Mesenchymal stem cell (in vitro differentiated cells and primary cell): ENCODE results near the gene MS4A12.
A peak's percentile ranks its signal among the peaks of the same experiment; 100 is the strongest.
"Not testable (repeated sequence)": the region's sequence is repeated elsewhere in the genome, so short reads cannot be mapped to it uniquely, and the experiment has no call there.

Source experiments
- DNase-seq: peaks from one replicate; pipeline ENCODE4 v3.0.0-alpha.2; 2013
- H2AFZ ChIP-seq: one replicate; pipeline ENCODE4 v1.6.1; 2013; ENCODE audit warnings: low read depth, mild to moderate bottlenecking, control low read depth, inconsistent platforms, low read length, moderate library complexity
- H2AK5ac ChIP-seq: 2 replicates; pipeline ENCODE4 v1.6.1; 2013; ENCODE audit warnings: low read length, moderate library complexity, mild to moderate bottlenecking, inconsistent platforms; ENCODE audit not compliant: severe bottlenecking
- H2BK120ac ChIP-seq: one replicate; pipeline ENCODE4 v1.6.1; 2013; ENCODE audit warnings: low read depth, mild to moderate bottlenecking, inconsistent platforms, low read length, moderate library complexity
- H2BK12ac ChIP-seq, 2 experiments: one replicate each; pipeline ENCODE4 v1.6.1; 2013; ENCODE audit warnings: inconsistent platforms in 2 of 2, low read length in 2 of 2, mild to moderate bottlenecking in 2 of 2, moderate library complexity in 2 of 2, control low read depth in 1 of 2
- H2BK15ac ChIP-seq: one replicate; pipeline ENCODE4 v1.6.1; 2013; ENCODE audit warnings: mild to moderate bottlenecking, low read depth, inconsistent platforms; ENCODE audit not compliant: poor library complexity, severe bottlenecking
- H2BK5ac ChIP-seq: 2 replicates; pipeline ENCODE4 v1.6.1; 2013; ENCODE audit warnings: low read depth, mild to moderate bottlenecking, low read length, control low read depth, inconsistent platforms; ENCODE audit not compliant: poor library complexity, severe bottlenecking
- H3K14ac ChIP-seq, 2 experiments: one replicate each; pipeline ENCODE4 v1.6.1; 2013; ENCODE audit warnings: inconsistent platforms in 2 of 2, low read length in 2 of 2, control low read depth in 1 of 2, mild to moderate bottlenecking in 1 of 2, moderate library complexity in 1 of 2
- H3K18ac ChIP-seq, 2 experiments: one replicate each; pipeline ENCODE4 v1.6.1; 2013; ENCODE audit warnings: inconsistent platforms in 2 of 2, low read length in 2 of 2, control low read depth in 1 of 2, low read depth in 1 of 2, mild to moderate bottlenecking in 1 of 2
- H3K23ac ChIP-seq, 2 experiments: one replicate each; pipeline ENCODE4 v1.6.1; 2013; ENCODE audit warnings: inconsistent platforms in 2 of 2, low read length in 2 of 2, mild to moderate bottlenecking in 2 of 2, moderate library complexity in 2 of 2, control low read depth in 1 of 2
- H3K27ac ChIP-seq: 2 replicates; pipeline ENCODE4 v1.5.1; 2013; ENCODE audit warnings: mild to moderate bottlenecking, moderate library complexity, low read length, control low read depth, inconsistent platforms; ENCODE audit not compliant: poor library complexity, severe bottlenecking
- H3K27me3 ChIP-seq, 2 experiments: 2 replicates each; pipeline versions ENCODE4 v1.6.1 to v1.7.0; 2013; ENCODE audit warnings: low read length in 2 of 2, mild to moderate bottlenecking in 2 of 2, moderate library complexity in 2 of 2, control low read depth in 1 of 2, inconsistent platforms in 1 of 2; ENCODE audit not compliant: control insufficient read depth in 1 of 2, insufficient read depth in 1 of 2
- H3K36me3 ChIP-seq, 2 experiments: 2 replicates each; pipeline versions ENCODE4 v1.6.1 to v1.7.0; 2013; ENCODE audit warnings: low read length in 2 of 2, control low read depth in 1 of 2, inconsistent platforms in 1 of 2, low read depth in 1 of 2, mild to moderate bottlenecking in 1 of 2; ENCODE audit not compliant: insufficient read depth in 2 of 2, control insufficient read depth in 1 of 2
- H3K4ac ChIP-seq, 2 experiments: one replicate each; pipeline ENCODE4 v1.6.1; 2013; ENCODE audit warnings: inconsistent platforms in 2 of 2, low read length in 2 of 2, mild to moderate bottlenecking in 2 of 2, moderate library complexity in 2 of 2, control low read depth in 1 of 2, low read depth in 1 of 2
- H3K4me1 ChIP-seq: 2 replicates; pipeline ENCODE4 v1.6.1; 2013; ENCODE audit warnings: low read depth, low read length, control low read depth; ENCODE audit not compliant: control insufficient read depth, insufficient read depth
- H3K4me2 ChIP-seq: 2 replicates; pipeline ENCODE4 v1.6.1; 2013; ENCODE audit warnings: low read length, mild to moderate bottlenecking, inconsistent platforms; ENCODE audit not compliant: poor library complexity, severe bottlenecking
- H3K4me3 ChIP-seq, 2 experiments: 2 replicates each; pipeline versions ENCODE4 v1.5.1 to v1.7.0; 2013; ENCODE audit warnings: low read length in 2 of 2, mild to moderate bottlenecking in 2 of 2, control low read depth in 1 of 2, low read depth in 1 of 2; ENCODE audit not compliant: insufficient read depth in 1 of 2
- H3K79me1 ChIP-seq: replicated peaks from 2 replicates; pipeline ENCODE4 v1.6.1; 2013; ENCODE audit warnings: mild to moderate bottlenecking, control low read depth, low read length, inconsistent platforms; ENCODE audit not compliant: poor library complexity, severe bottlenecking
- H3K9ac ChIP-seq: 2 replicates; pipeline ENCODE4 v1.7.0; 2013; ENCODE audit warnings: mild to moderate bottlenecking, low read length, moderate library complexity
- H3K9me3 ChIP-seq: 2 replicates; pipeline ENCODE4 v1.7.0; 2013; ENCODE audit warnings: mild to moderate bottlenecking, low read length; ENCODE audit not compliant: control insufficient read depth
- H4K8ac ChIP-seq: one replicate; pipeline ENCODE4 v1.6.1; 2013; ENCODE audit warnings: inconsistent platforms, mild to moderate bottlenecking, low read length, moderate library complexity
- H4K91ac ChIP-seq: one replicate; pipeline ENCODE4 v1.6.1; 2013; ENCODE audit warnings: mild to moderate bottlenecking, low read length, inconsistent platforms
- WGBS: methylation state at CpG from one replicate; pipeline ENCODE4 v1.1.7; 2013; ENCODE audit warnings: mixed read lengths; 5-methylcytosine and 5-hydroxymethylcytosine counted together

The MS4A12 gene

GRCh38 chr11:60500276-60500910 lies 7.8 kb downstream of the MS4A12 start:
- Histone ChIP-seq H3K4me1 (peaks cover 5% of the 10 kb centered on the region), H2AFZ (no peak overlapping the region), H3K36me3 (no peaks in the 10 kb centered on the region), H3K4ac (no peak overlapping the region), H3K79me1 (no peaks in the 10 kb centered on the region), H4K8ac (no peak overlapping the region), H3K4me2 (no peak overlapping the region), H2AK5ac (no peak overlapping the region), H2BK15ac (no peak overlapping the region), H2BK120ac (no peak overlapping the region), H3K4me3 (no peak overlapping the region), H2BK12ac (no peak overlapping the region), H3K27ac (peak overlapping the region; percentile 95), H4K91ac (no peak overlapping the region), H3K18ac (no peak overlapping the region), H3K9me3 (no peaks in the 10 kb centered on the region), H3K23ac (no peak overlapping the region), H3K9ac (no peak overlapping the region), H2BK5ac (no peak overlapping the region), H3K27me3 (no peaks in the 10 kb centered on the region), H3K14ac (no peak overlapping the region)
- 49% methylated on average over 3 of the region's 3 CpGs for WGBS
- DNase-seq, result no peak

GRCh38 chr11:60502221-60502775 lies 9.7 kb downstream of the MS4A12 start:
- H3K4me3 ChIP-seq, result no peak overlapping the region
- 53% methylated on average over 2 of the region's 3 CpGs for WGBS
- H3K18ac ChIP-seq, result no peak overlapping the region
- no peak overlapping the region for H3K14ac ChIP-seq
- no peak overlapping the region for H2BK120ac ChIP-seq
- H2BK5ac ChIP-seq, result no peak overlapping the region
- H3K27ac ChIP-seq, result no peak overlapping the region
- no peak overlapping the region for H3K9ac ChIP-seq
- no peak overlapping the region for H2AFZ ChIP-seq
- no peak overlapping the region for H4K8ac ChIP-seq
- H3K4ac ChIP-seq, result no peak overlapping the region
- peaks cover 5% of the 10 kb centered on the region for H3K4me1 ChIP-seq
- no peak overlapping the region for H4K91ac ChIP-seq
- H3K4me2 ChIP-seq, result no peak overlapping the region
- H2AK5ac ChIP-seq, result peak overlapping the region; percentile 87
- no peak overlapping the region for H2BK12ac ChIP-seq
- H3K36me3 ChIP-seq, result no peaks in the 10 kb centered on the region
- H2BK15ac ChIP-seq, result no peak overlapping the region
- H3K27me3 ChIP-seq, result no peaks in the 10 kb centered on the region
- H3K79me1 ChIP-seq, result no peaks in the 10 kb centered on the region
- no peak for DNase-seq
- H3K9me3 ChIP-seq, result peaks cover 3% of the 10 kb centered on the region
- no peak overlapping the region for H3K23ac ChIP-seq

- Histone ChIP-seq H3K9me3 (peaks cover 3% of the 10 kb centered on the region), H3K9ac (no peak overlapping the region), H3K4me2 (no peak overlapping the region), H4K91ac (no peak overlapping the region), H3K4me3 (no peak overlapping the region), H2AK5ac (no peak overlapping the region), H2BK5ac (no peak overlapping the region), H3K27ac (no peak overlapping the region), H3K36me3 (no peaks in the 10 kb centered on the region), H4K8ac (no peak overlapping the region), H3K23ac (no peak overlapping the region), H3K27me3 (no peaks in the 10 kb centered on the region), H2BK15ac (no peak overlapping the region), H2BK120ac (no peak overlapping the region), H3K4ac (no peak overlapping the region), H2AFZ (no peak overlapping the region), H3K79me1 (no peaks in the 10 kb centered on the region), H3K4me1 (no peaks in the 10 kb centered on the region), H3K18ac (no peak overlapping the region), H2BK12ac (no peak overlapping the region), H3K14ac (no peak overlapping the region)
- no peak for DNase-seq
- WGBS, result 62% methylated on average over 1 of the region's 3 CpGs
These were observed 11.8 kb downstream of the MS4A12 start for GRCh38 chr11:60504219-60504905.

GRCh38 chr11:60509609-60510008 lies 17.0 kb downstream of the MS4A12 start:
- 80% methylated on average over 15 of the region's 15 CpGs for WGBS
- H4K8ac ChIP-seq, H2BK5ac ChIP-seq, H3K14ac ChIP-seq, DNase-seq, H3K4me2 ChIP-seq, H3K23ac ChIP-seq, H4K91ac ChIP-seq, H2AK5ac ChIP-seq, H3K27me3 ChIP-seq, H2AFZ ChIP-seq, H3K79me1 ChIP-seq, H2BK120ac ChIP-seq, H3K4me3 ChIP-seq, H2BK12ac ChIP-seq, H3K9me3 ChIP-seq, H3K36me3 ChIP-seq, H3K27ac ChIP-seq, H3K4me1 ChIP-seq, H3K18ac ChIP-seq, H2BK15ac ChIP-seq, H3K4ac ChIP-seq, H3K9ac ChIP-seq: not testable (repeated sequence)
